Upper lobe of left lung (tissue), 6 donors: ENCODE results near the gene GLOD5. TPM values are rescaled to one million over a fixed set of nuclear protein-coding genes. Genes with fewer than 3 reads are reported as not detected.

Experiments
- ATAC-seq, 2 donors: fragments of 200-7000 bp; cut with Tn5 transposase; one replicate each; pipeline ENCODE4 v1.9.1; 2022; ENCODE audit warnings: mild to moderate bottlenecking in 2 of 2, moderate library complexity in 2 of 2; ENCODE audit not compliant: low FRiP score in 2 of 2
- DNase-seq, 2 donors: peaks; one replicate each; pipeline ENCODE4 v3.0.0-alpha.2; 2019 to 2020
- H3K27ac ChIP-seq, 4 donors: fragments of 200-600 bp; sonication (generic); one replicate each; pipeline ENCODE4 v1.5.1; 2016 to 2019
- H3K27me3 ChIP-seq, 4 donors: fragments of 200-600 bp; sonication (generic); one replicate each; pipeline ENCODE4 v1.5.1; 2017 to 2019
- H3K36me3 ChIP-seq, 4 donors: fragments of 200-600 bp; sonication (generic); one replicate each; pipeline ENCODE4 v1.5.1; 2016 to 2019
- H3K4me1 ChIP-seq, 4 donors: fragments of 200-600 bp; sonication (generic); one replicate each; pipeline ENCODE4 v1.5.1; 2018 to 2019
- H3K4me3 ChIP-seq, 4 donors: fragments of 200-600 bp; sonication (generic); one replicate each; pipeline ENCODE4 v1.5.1; 2017 to 2019; ENCODE audit warnings: mild to moderate bottlenecking in 2 of 4, moderate library complexity in 1 of 4
- H3K9me3 ChIP-seq, 4 donors: fragments of 200-600 bp; sonication (generic); one replicate each; pipeline ENCODE4 v1.5.1; 2018 to 2019
- EP300 ChIP-seq, 4 donors: sonication (generic); formaldehyde crosslinking; IDR thresholded peaks; one replicate each; pipeline ENCODE4 v1.5.1; 2017; ENCODE audit warnings: antibody characterized with exemption in 4 of 4, control low read depth in 2 of 4
- POLR2A ChIP-seq, 4 donors: fragments of 450-650 bp; IDR thresholded peaks; one replicate each; pipeline ENCODE4 v1.5.1; 2016 to 2017; ENCODE audit warnings: antibody characterized with exemption in 4 of 4, mild to moderate bottlenecking in 2 of 4
- POLR2AphosphoS5 ChIP-seq, 2 donors: sonication (generic); formaldehyde crosslinking; IDR thresholded peaks; one replicate each; pipeline ENCODE4 v1.5.1; 2017; ENCODE audit warnings: antibody characterized with exemption in 2 of 2
- WGBS, 2 donors: methylation state at CpG; one replicate each; pipeline ENCODE4 v1.1.5; 2017 to 2018; 5-methylcytosine and 5-hydroxymethylcytosine counted together
- total RNA-seq, 6 donors: library from RNA; depleted of rRNA in 4 of 6; stranded (reverse); fragments of >200 nt in 4 of 6; gene quantifications; one replicate each; pipeline versions ENCODE4 v1.1.0 to v1.2.1, GENCODE V29; 2016 to 2021
- TF ChIP-seq, protein P1 (sequence below), 6 experiments: fragments of 450-650 bp in 4 of 6; fragments of 200-600 bp in 2 of 6; sonication (generic) in 2 of 6; IDR thresholded peaks; one replicate each; pipeline ENCODE4 v1.5.1; 2016 to 2019; ENCODE audit warnings: antibody characterized with exemption in 6 of 6
- donor health status: DM: no; HTN: no; CAD: no; lungs with moderate emphysema.
- donor health status: DM: no; HTN: yes; CAD: no; lungs with severe emphysema.

Gene GLOD5
- total RNA-seq, 6 donors from 2014 or later: 1.1 to 2.1 (median 2.0) TPM; not detected in 2

DNA sequence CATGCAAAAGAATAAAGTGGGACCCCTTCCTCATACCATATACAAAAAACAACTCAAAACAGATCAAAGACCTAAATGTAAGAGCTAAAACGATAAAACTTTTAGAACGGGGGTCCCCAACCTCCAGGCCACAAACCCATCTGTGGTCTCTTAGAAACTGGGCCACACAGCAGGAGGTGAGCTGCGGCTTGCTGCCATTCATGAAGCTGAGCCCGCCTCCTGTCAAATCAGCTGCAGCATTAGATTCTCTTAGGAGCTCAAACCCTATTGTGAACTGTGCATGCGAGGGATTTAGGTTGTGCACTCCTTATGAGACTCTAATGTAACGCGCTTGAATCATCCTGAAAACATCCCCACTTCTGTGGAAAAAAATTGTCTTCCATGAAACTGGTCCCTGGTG, 17.9 kb downstream of the GLOD5 start:
- TF ChIP-seq, protein P1, sequence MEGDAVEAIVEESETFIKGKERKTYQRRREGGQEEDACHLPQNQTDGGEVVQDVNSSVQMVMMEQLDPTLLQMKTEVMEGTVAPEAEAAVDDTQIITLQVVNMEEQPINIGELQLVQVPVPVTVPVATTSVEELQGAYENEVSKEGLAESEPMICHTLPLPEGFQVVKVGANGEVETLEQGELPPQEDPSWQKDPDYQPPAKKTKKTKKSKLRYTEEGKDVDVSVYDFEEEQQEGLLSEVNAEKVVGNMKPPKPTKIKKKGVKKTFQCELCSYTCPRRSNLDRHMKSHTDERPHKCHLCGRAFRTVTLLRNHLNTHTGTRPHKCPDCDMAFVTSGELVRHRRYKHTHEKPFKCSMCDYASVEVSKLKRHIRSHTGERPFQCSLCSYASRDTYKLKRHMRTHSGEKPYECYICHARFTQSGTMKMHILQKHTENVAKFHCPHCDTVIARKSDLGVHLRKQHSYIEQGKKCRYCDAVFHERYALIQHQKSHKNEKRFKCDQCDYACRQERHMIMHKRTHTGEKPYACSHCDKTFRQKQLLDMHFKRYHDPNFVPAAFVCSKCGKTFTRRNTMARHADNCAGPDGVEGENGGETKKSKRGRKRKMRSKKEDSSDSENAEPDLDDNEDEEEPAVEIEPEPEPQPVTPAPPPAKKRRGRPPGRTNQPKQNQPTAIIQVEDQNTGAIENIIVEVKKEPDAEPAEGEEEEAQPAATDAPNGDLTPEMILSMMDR (IDR thresholded peaks at IDR 0.05): no peak
- TF ChIP-seq EP300 (IDR thresholded peaks at IDR 0.05): no peak
- no peak for TF ChIP-seq POLR2AphosphoS5 (IDR thresholded peaks at IDR 0.05)
- TF ChIP-seq POLR2A (IDR thresholded peaks at IDR 0.05): no peak
- H3K4me3 ChIP-seq: no peak overlapping the region
- H3K4me1 ChIP-seq: no peaks in the 10 kb centered on the region
- no peaks in the 10 kb centered on the region for H3K27me3 ChIP-seq
- H3K27ac ChIP-seq: no peak overlapping the region
- WGBS, 2 donors: 76 to 90% methylated on average over 3 to 7 of the region's 7 CpGs
- H3K9me3 ChIP-seq: no peaks in the 10 kb centered on the region
- ATAC-seq (no peak), DNase-seq (no peak)
- H3K36me3 ChIP-seq: no peaks in the 10 kb centered on the region

DNA sequence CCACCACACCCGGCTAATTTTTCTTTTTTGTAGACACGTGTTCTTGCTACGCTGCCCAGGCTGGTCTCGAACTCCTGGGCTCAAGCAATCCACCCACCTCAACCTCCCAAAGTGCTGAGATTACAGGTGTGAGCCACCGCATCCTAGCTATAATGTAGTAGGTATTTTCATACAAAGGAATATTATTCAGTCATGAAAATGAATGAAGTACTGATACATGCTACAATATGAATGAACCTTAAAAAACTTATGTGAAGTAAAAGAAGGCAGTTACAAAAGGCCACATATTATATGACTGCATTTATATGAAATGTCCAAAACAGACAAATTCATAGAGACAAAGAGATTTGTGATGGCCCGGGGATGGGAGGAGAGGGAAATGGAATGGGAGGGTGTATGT, 20.2 kb downstream of the GLOD5 start:
- WGBS, 2 donors: 92 to 94% methylated on average over 6 of the region's 6 CpGs
- no peaks in the 10 kb centered on the region for H3K27me3 ChIP-seq
- no peak overlapping the region for H3K4me3 ChIP-seq
- ATAC-seq (no peak), DNase-seq (no peak)
- no peaks in the 10 kb centered on the region for H3K4me1 ChIP-seq
- H3K36me3 ChIP-seq: no peaks in the 10 kb centered on the region
- no peak for TF ChIP-seq POLR2AphosphoS5 (IDR thresholded peaks at IDR 0.05)
- TF ChIP-seq, protein P1 (IDR thresholded peaks at IDR 0.05): no peak
- TF ChIP-seq POLR2A (IDR thresholded peaks at IDR 0.05): no peak
- no peak for TF ChIP-seq EP300 (IDR thresholded peaks at IDR 0.05)
- H3K9me3 ChIP-seq: no peaks in the 10 kb centered on the region
- no peak overlapping the region for H3K27ac ChIP-seq

DNA sequence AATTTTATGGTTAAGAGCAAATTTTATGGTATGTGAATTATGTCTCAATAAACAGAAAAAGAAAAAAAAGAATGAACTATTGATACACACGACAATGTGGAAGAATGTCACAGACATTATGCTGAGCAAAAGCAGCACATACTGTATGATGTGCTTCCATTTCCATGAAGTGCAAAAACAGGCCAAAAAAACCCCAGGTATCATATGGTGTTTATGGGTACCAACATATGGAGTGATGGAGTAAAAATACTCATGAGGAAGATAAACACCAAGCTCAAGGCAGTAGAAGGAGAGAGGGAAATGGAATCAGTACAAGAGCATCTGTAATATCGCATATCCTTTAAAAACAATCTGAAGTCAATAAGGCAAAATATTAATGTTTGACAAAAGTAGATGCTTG, 20.7 kb downstream of the GLOD5 start:
- 64 to 72% methylated on average over 2 of the region's 2 CpGs for WGBS, 2 donors
- no peak for DNase-seq
- H3K36me3 ChIP-seq: no peaks in the 10 kb centered on the region
- H3K4me3 ChIP-seq: no peak overlapping the region
- no peak overlapping the region for H3K27ac ChIP-seq
- H3K9me3 ChIP-seq: no peaks in the 10 kb centered on the region
- no peaks in the 10 kb centered on the region for H3K27me3 ChIP-seq
- H3K4me1 ChIP-seq: no peaks in the 10 kb centered on the region
- TF ChIP-seq, protein P1 (IDR thresholded peaks at IDR 0.05): no peak
- no peak for TF ChIP-seq POLR2A (IDR thresholded peaks at IDR 0.05)
- TF ChIP-seq EP300 (IDR thresholded peaks at IDR 0.05): no peak
- no peak for TF ChIP-seq POLR2AphosphoS5 (IDR thresholded peaks at IDR 0.05)
- no peak for ATAC-seq

DNA sequence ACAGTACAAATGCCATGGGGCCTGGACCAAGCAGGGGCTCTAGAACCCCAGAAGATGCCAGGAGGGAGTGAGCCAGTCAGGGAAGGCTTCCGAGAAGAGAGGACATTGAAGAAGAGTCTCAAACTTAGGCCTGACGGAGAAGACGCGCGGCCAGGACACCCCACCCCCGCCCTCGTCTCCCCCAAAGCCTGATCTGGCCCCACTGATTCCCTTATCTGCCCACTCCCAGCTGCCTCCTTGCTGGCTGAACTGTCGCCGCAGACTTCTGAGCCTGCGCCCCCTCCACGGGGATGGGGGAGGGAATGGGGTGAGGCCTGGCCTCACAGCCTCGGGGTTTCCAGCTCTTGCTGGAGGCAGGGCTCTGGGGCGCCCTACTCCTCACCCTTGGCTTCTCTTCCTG, 21.2 kb downstream of the GLOD5 start:
- WGBS, 2 donors: 73 to 100% methylated on average over 4 to 8 of the region's 13 CpGs
- no peaks in the 10 kb centered on the region for H3K4me1 ChIP-seq
- H3K27me3 ChIP-seq: no peaks in the 10 kb centered on the region
- H3K36me3 ChIP-seq: no peaks in the 10 kb centered on the region
- H3K4me3 ChIP-seq: no peak overlapping the region
- no peaks in the 10 kb centered on the region for H3K9me3 ChIP-seq
- no peak for TF ChIP-seq POLR2A (IDR thresholded peaks at IDR 0.05)
- no peak for TF ChIP-seq EP300 (IDR thresholded peaks at IDR 0.05)
- no peak for TF ChIP-seq POLR2AphosphoS5 (IDR thresholded peaks at IDR 0.05)
- TF ChIP-seq, protein P1 (IDR thresholded peaks at IDR 0.05): no peak
- DNase-seq (no peak), ATAC-seq (no peak)
- no peak overlapping the region for H3K27ac ChIP-seq

DNA sequence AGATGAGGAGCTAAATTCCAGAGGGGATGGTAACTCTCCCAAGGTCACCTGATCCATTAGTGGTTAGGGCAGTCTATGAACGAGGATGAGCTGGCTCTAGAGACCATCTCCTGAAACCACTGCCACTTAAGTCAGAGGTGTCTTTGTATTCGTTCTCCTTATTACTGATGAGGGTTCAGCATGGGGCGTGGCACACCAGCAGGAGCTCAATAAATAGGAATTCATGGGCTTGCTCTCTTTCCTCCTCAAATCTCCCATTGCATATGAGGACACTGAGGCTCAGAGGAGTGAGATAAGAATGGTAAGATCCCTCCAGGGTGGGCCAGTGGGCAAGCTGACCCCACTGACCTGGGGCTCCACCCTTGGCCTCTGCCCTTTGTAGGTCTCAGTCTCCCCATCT, 23.2 kb downstream of the GLOD5 start:
- Histone ChIP-seq H3K4me3 (no peak overlapping the region), H3K36me3 (no peaks in the 10 kb centered on the region), H3K27ac (no peak overlapping the region), H3K27me3 (no peaks in the 10 kb centered on the region), H3K4me1 (no peaks in the 10 kb centered on the region), H3K9me3 (no peaks in the 10 kb centered on the region)
- 54% methylated on average over 3 of the region's 3 CpGs; no CpG with 5 or more reads in 1 of the 2 donors for WGBS, 2 donors
- no peak for DNase-seq
- ATAC-seq: no peak
- TF ChIP-seq EP300 (IDR thresholded peaks at IDR 0.05) (no peak), POLR2A (IDR thresholded peaks at IDR 0.05) (no peak), POLR2AphosphoS5 (IDR thresholded peaks at IDR 0.05) (no peak)
- TF ChIP-seq, protein P1 (IDR thresholded peaks at IDR 0.05): no peak
